Activated gamma-delta T cell (primary cell): ENCODE data around the gene ADAMTS20.

Experiments used
- DNase-seq: peaks from one replicate; lab custom pipeline; 2025; lab: John Stamatoyannopoulos, UW

Gene ADAMTS20

GRCh38 chr12:43493261-43493797, 58.7 kb downstream of the ADAMTS20 start:
- no peak for DNase-seq

GRCh38 chr12:43482311-43483085, 69.5 kb downstream of the ADAMTS20 start:
- no peak for DNase-seq

GRCh38 chr12:43480591-43480990, 71.4 kb downstream of the ADAMTS20 start:
- DNase-seq, result no peak

- DNase-seq, result no peak
These were observed 89.3 kb downstream of the ADAMTS20 start for GRCh38 chr12:43462741-43463140.

- no peak for DNase-seq
These were observed 89.9 kb downstream of the ADAMTS20 start for GRCh38 chr12:43462080-43462479.

GRCh38 chr12:43459285-43459684, 92.7 kb downstream of the ADAMTS20 start:
- no peak for DNase-seq

GRCh38 chr12:43453761-43454160, 98.2 kb downstream of the ADAMTS20 start:
- DNase-seq, result no peak

GRCh38 chr12:43444940-43445564, 107.0 kb downstream of the ADAMTS20 start:
- no peak for DNase-seq

GRCh38 chr12:43436597-43436996, 115.4 kb downstream of the ADAMTS20 start:
- DNase-seq, result no peak

- DNase-seq, result no peak
These were observed 117.4 kb downstream of the ADAMTS20 start for GRCh38 chr12:43434614-43435013.

GRCh38 chr12:43428088-43428600, 123.9 kb downstream of the ADAMTS20 start:
- DNase-seq, result no peak

GRCh38 chr12:43425361-43425760, 126.6 kb downstream of the ADAMTS20 start:
- no peak for DNase-seq

- no peak for DNase-seq
These were observed 135.0 kb downstream of the ADAMTS20 start for GRCh38 chr12:43416981-43417380.

- DNase-seq, result no peak
These were observed 144.0 kb downstream of the ADAMTS20 start for GRCh38 chr12:43407816-43408645.

- DNase-seq, result no peak
These were observed 145.2 kb downstream of the ADAMTS20 start for GRCh38 chr12:43406801-43407200.

- no peak for DNase-seq
These were observed 149.6 kb downstream of the ADAMTS20 start for GRCh38 chr12:43402436-43402835.

GRCh38 chr12:43401096-43401495, 150.9 kb downstream of the ADAMTS20 start:
- DNase-seq, result no peak

- no peak for DNase-seq
These were observed 155.3 kb downstream of the ADAMTS20 start for GRCh38 chr12:43396671-43397070.

- DNase-seq, result no peak
These were observed 159.9 kb downstream of the ADAMTS20 start for GRCh38 chr12:43392116-43392515.

- DNase-seq, result no peak
These were observed 170.1 kb downstream of the ADAMTS20 start for GRCh38 chr12:43381879-43382278.

GRCh38 chr12:43378448-43378847, 173.6 kb downstream of the ADAMTS20 start:
- DNase-seq, result no peak

GRCh38 chr12:43370263-43370662, 181.7 kb downstream of the ADAMTS20 start:
- DNase-seq, result no peak
